Gastroesophageal sphincter (tissue), 3 donors: ENCODE data around the gene MYL12B.

ENCODE experiments used
- EP300 ChIP-seq: sonication (generic); formaldehyde crosslinking; IDR thresholded peaks from one replicate; pipeline ENCODE4 v1.6.1; 2017; ENCODE audit warnings: antibody characterized with exemption, mild to moderate bottlenecking
- POLR2A ChIP-seq, 2 donors: fragments of 450-650 bp; IDR thresholded peaks; one replicate each; pipeline ENCODE4 v1.6.1; 2017; ENCODE audit warnings: antibody characterized with exemption in 2 of 2, mild to moderate bottlenecking in 2 of 2, moderate library complexity in 1 of 2
- POLR2AphosphoS5 ChIP-seq: sonication (generic); formaldehyde crosslinking; IDR thresholded peaks from one replicate; pipeline ENCODE4 v1.6.1; 2017; ENCODE audit warnings: antibody characterized with exemption
- TF ChIP-seq, protein P1 (sequence below), 4 experiments: fragments of 200-600 bp in 2 of 4; fragments of 450-650 bp in 2 of 4; sonication (generic) in 1 of 4; IDR thresholded peaks; one replicate each; pipeline ENCODE4 v1.5.1; 2017 to 2019; ENCODE audit warnings: antibody characterized with exemption in 4 of 4, mild to moderate bottlenecking in 2 of 4, moderate library complexity in 2 of 4

GRCh38 chr18:3251249-3251962, 10.5 kb upstream of the MYL12B start:
- no peak for TF ChIP-seq EP300
- TF ChIP-seq, protein P1, sequence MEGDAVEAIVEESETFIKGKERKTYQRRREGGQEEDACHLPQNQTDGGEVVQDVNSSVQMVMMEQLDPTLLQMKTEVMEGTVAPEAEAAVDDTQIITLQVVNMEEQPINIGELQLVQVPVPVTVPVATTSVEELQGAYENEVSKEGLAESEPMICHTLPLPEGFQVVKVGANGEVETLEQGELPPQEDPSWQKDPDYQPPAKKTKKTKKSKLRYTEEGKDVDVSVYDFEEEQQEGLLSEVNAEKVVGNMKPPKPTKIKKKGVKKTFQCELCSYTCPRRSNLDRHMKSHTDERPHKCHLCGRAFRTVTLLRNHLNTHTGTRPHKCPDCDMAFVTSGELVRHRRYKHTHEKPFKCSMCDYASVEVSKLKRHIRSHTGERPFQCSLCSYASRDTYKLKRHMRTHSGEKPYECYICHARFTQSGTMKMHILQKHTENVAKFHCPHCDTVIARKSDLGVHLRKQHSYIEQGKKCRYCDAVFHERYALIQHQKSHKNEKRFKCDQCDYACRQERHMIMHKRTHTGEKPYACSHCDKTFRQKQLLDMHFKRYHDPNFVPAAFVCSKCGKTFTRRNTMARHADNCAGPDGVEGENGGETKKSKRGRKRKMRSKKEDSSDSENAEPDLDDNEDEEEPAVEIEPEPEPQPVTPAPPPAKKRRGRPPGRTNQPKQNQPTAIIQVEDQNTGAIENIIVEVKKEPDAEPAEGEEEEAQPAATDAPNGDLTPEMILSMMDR (IDR thresholded peaks at IDR 0.05) = no peak
- TF ChIP-seq POLR2A (IDR thresholded peaks at IDR 0.05) = no peak
- no peak for TF ChIP-seq POLR2AphosphoS5
